Naive thymus-derived CD8-positive, alpha-beta T cell (primary cell): ENCODE data around the gene C15orf62. TPM values are rescaled to one million over a fixed set of nuclear protein-coding genes. Genes with fewer than 3 reads are reported as not detected.
A peak's percentile ranks its signal among the peaks of the same experiment; 100 is the strongest.

Experiments used
- ATAC-seq, 2 donors: fragments of 150-1000 bp; cut with Tn5 transposase in 1 of 2; sonication (Bioruptor Pico), chemical (Tn5 transposase) in 1 of 2; 1 replicate in 1 of 2; 2 replicates in 1 of 2; pipeline ENCODE4 v1.10.0; 2021; ENCODE audit warnings: mild to moderate bottlenecking in 2 of 2, moderate library complexity in 2 of 2
- POLR2A ChIA-PET: fragments of 350-600 bp; sonication (Branson Sonifier 250); formaldehyde crosslinking; loops from one replicate; lab custom pipeline; 2021; ENCODE audit warnings: antibody characterized with exemption; lab: Charles Lee
- DNase-seq, 10 donors: peaks; one replicate each; pipeline versions ENCODE4 v3.0.0 to v3.0.0-alpha.2; 2020 to 2022
- H3K27ac Mint-ChIP-seq, 10 donors: one replicate each; pipeline ENCODE4 v1.8.0; 2020 to 2022; ENCODE audit warnings: mild to moderate bottlenecking in 10 of 10, mixed read lengths in 10 of 10, moderate library complexity in 4 of 10, inconsistent platforms in 1 of 10
- H3K27me3 Mint-ChIP-seq, 5 donors: one replicate each; pipeline ENCODE4 v1.8.0; 2021 to 2022; ENCODE audit warnings: mixed read lengths in 5 of 5
- H3K36me3 Mint-ChIP-seq, 3 donors: one replicate each; pipeline ENCODE4 v1.8.0; 2020 to 2022; ENCODE audit warnings: mixed read lengths in 3 of 3, mild to moderate bottlenecking in 2 of 3, inconsistent platforms in 1 of 3
- H3K4me1 Mint-ChIP-seq, 4 donors: one replicate each; pipeline ENCODE4 v1.8.0; 2021 to 2022; ENCODE audit warnings: mixed read lengths in 4 of 4
- H3K4me3 Mint-ChIP-seq, 10 donors: one replicate each; pipeline ENCODE4 v1.8.0; 2020 to 2022; ENCODE audit warnings: mild to moderate bottlenecking in 10 of 10, mixed read lengths in 10 of 10, moderate library complexity in 6 of 10, inconsistent platforms in 1 of 10
- H3K9me3 Mint-ChIP-seq, 9 donors: one replicate each; pipeline ENCODE4 v1.8.0; 2020 to 2022; ENCODE audit warnings: mixed read lengths in 9 of 9, mild to moderate bottlenecking in 3 of 9, inconsistent platforms in 1 of 9, moderate library complexity in 1 of 9
- polyA plus RNA-seq, 3 donors: library from polyadenylated mRNA; unstranded; fragments of 300-500 nt; fragmentation: Illumina TruSeq; gene quantifications; one replicate each; pipeline ENCODE4 v1.2.3, GENCODE V29; 2021
- total RNA-seq, 8 experiments: library from RNA in 2 of 8; stranded (reverse) in 2 of 8; gene quantifications; one replicate each; pipeline ENCODE4 v1.2.3 and lab custom pipeline; 2021 to 2026

C15orf62 gene
- total and polyA plus RNA-seq, 5 experiments from 2014 or later, result 0.40 to 2.2 (median 2.0) TPM; not detected in 2

DNA sequence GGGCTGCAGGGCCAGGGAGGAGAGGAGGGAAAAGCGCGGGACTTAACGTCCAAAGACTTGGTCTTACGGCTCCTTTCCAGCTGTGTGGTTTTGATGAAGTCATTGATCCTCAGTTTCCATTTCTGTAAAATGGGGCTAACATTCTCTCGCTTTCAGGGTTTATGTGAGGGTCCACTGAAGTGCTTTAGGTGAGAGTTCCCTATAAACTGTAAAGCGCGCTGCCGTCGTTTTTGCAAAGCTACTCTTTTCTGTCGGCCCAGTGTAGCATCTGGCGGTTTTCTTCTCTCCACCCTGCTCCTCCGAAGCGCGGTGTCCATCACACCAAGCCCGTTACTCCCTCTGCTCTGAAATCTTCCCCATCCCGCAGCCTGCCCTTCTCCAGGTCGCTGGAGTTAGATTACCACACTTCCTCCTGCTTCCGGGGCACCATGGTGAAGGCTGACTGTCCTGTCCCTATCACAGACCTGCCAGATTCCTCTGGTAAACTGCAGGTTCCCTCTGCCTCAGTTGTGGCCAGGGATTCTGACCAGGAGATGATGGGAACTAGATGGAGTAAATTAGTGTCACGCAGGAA, 38.2 kb downstream of the C15orf62 start:
- peak overlapping the region in 8 of 10 donors; percentile 52 to 99 (median 97) for H3K27ac Mint-ChIP-seq
- DNase-seq (no peak), ATAC-seq (no peak)
- POLR2A ChIA-PET, result interaction anchor here (1.2 to 2.2 kb wide), 3 partner anchors 8 to 524 kb away, joined by 3 to 24 read pairs (median 3); partner anchors contain the start of genes NUSAP1, OIP5 and RAD51
- peaks cover 14 to 31% (median 29%) of the 10 kb centered on the region in 4 donors for H3K4me1 Mint-ChIP-seq
- no peaks in the 10 kb centered on the region for H3K9me3 Mint-ChIP-seq
- H3K4me3 Mint-ChIP-seq, result peak overlapping the region; percentile 89 to 100 (median 99)
- no peaks in the 10 kb centered on the region for H3K27me3 Mint-ChIP-seq
- H3K36me3 Mint-ChIP-seq, result peaks cover 0 to 28% (median 7%) of the 10 kb centered on the region in 3 donors

DNA sequence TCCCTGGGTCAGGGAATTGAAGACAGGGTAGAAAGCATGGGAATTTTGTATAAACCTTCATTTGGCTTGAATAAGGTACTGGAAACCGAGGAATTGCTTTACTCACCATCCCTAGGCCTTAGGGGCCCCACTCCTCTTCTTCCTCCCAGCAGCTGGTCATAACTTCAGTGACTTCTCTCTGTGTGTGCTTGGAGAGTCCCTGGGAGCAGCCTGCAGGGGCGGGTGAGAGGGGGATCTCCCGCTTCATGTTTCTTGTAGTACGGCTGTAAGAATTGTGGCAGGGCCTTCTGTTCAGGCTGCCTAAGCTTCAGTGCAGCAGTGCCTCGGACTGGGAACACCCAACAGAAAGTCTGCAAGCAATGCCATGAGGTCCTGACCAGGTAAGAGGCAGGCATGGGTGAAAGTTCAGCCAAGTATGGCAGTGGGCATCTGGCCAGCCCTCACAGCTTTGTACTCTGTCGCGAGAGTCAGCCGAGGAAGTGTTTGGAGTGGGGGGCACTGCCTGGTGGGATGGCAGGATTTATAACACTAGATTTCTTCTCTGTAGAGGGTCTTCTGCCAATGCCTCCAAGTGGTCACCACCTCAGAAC, 39.2 kb downstream of the C15orf62 start:
- no peak for DNase-seq
- Mint-ChIP-seq H3K4me1 (peaks cover 11 to 25% (median 22%) of the 10 kb centered on the region in 4 donors), H3K36me3 (peaks cover 0 to 27% (median 7%) of the 10 kb centered on the region in 3 donors), H3K9me3 (no peaks in the 10 kb centered on the region), H3K27me3 (no peaks in the 10 kb centered on the region), H3K4me3 (peak overlapping the region in 8 of 10 donors; percentile 13 to 100 (median 98)), H3K27ac (no peak overlapping the region)
- no peak for ATAC-seq
- POLR2A ChIA-PET, result no interaction called here

GRCh38 chr15:40812721-40813425, 43.1 kb downstream of the C15orf62 start:
- no peak for ATAC-seq
- no peak for DNase-seq
- POLR2A ChIA-PET, result interaction anchor here (0.5 kb wide), 1 partner anchor 1982 kb away, joined by 5 read pairs; no protein-coding TSS in a partner anchor
- Mint-ChIP-seq H3K4me1 (peaks cover 3 to 12% (median 7%) of the 10 kb centered on the region in 4 donors), H3K4me3 (no peak overlapping the region), H3K9me3 (no peaks in the 10 kb centered on the region), H3K27ac (no peak overlapping the region), H3K27me3 (no peaks in the 10 kb centered on the region), H3K36me3 (peaks cover 0 to 40% (median 12%) of the 10 kb centered on the region in 3 donors)

DNA sequence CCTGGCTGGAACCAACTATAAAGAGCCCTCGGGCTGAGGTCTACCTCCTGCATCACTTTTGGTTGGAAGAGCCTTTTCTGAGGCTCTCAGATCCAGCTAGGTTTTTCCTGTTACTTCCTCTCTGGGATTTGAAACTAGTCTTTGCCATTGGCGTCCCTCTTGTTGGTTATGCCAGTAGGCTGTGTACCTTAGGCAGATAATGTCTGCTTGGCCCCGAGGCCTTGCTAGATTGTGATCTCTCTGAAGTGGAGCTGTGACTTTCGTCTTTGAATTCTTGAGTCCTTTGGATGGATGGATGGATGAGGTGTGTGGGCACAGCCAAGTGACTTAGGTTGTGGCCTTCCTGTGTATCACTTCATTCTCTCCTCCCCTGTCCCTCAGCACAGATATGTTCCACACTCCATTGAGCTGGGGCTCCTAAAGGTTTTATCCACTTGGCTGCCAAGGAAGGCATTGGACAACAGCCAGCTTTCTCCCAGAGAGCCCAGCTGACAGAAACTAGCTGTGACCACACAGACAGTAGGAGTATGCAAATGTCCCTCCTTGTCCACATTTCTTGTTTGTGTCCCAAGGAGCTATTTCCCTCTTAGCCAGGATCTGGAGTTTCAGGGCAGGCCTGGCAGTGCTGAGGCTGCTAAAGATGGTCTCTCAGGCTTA, 45.4 kb downstream of the C15orf62 start:
- Mint-ChIP-seq H3K4me3 (no peak overlapping the region), H3K27me3 (no peaks in the 10 kb centered on the region), H3K9me3 (no peaks in the 10 kb centered on the region), H3K27ac (peak overlapping the region in 2 of 10 donors; percentile 41 to 57), H3K4me1 (peaks cover 0 to 1% (median 0%) of the 10 kb centered on the region in 4 donors), H3K36me3 (peaks cover 0 to 40% (median 10%) of the 10 kb centered on the region in 3 donors)
- ATAC-seq (no peak), DNase-seq (no peak)
- POLR2A ChIA-PET, result interaction anchor here (0.6 to 1.4 kb wide), 2 partner anchors 8 to 524 kb away, joined by 3 to 4 read pairs; partner anchors contain the start of genes DNAJC17 and ZFYVE19

DNA sequence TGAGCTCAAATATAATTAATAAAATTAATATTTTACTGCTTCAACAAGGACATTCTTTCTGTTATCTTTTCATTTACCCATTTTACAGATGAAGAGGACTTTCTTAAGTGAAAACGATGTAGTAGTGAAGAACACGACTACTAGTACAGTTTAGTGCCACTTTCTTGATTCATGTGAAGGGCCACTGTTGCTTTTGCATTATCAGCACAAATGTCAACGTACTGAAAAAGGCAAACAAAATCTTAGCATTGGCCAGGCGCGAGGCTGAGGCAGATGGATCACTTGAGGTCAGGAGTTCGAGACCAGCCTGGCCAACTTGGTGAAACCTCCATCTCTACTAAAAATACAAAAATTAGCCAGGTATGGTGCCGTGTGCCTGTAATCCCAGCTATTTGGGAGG, 49.3 kb downstream of the C15orf62 start:
- DNase-seq (no peak), ATAC-seq (no peak)
- Mint-ChIP-seq H3K9me3 (no peaks in the 10 kb centered on the region), H3K27me3 (peaks cover 0 to 2% (median 0%) of the 10 kb centered on the region in 5 donors), H3K4me3 (no peak overlapping the region), H3K36me3 (peaks cover 0 to 12% (median 5%) of the 10 kb centered on the region in 3 donors), H3K27ac (no peak overlapping the region), H3K4me1 (no peaks in the 10 kb centered on the region)
- POLR2A ChIA-PET, result no interaction called here

- Mint-ChIP-seq H3K4me1 (no peaks in the 10 kb centered on the region), H3K27me3 (peaks cover 0 to 2% (median 0%) of the 10 kb centered on the region in 5 donors), H3K36me3 (no peaks in the 10 kb centered on the region), H3K9me3 (no peaks in the 10 kb centered on the region), H3K27ac (no peak overlapping the region), H3K4me3 (no peak overlapping the region)
- POLR2A ChIA-PET, result no interaction called here
- no peak for DNase-seq
- ATAC-seq, result no peak
These were observed 51.4 kb downstream of the C15orf62 start for GRCh38 chr15:40821195-40821594.

Other genes with a start within 250 kb of the C15orf62 start
- gene CCDC32, start 204.9 kb upstream of the C15orf62 start, total RNA-seq, result 10 to 100 TPM; 31.7 to 31.8 TPM
- gene CCDC32, start 204.9 kb upstream of the C15orf62 start, polyA plus RNA-seq, result 10 to 100 TPM; 40.4 to 43.2 (median 40.5) TPM
- gene RPUSD2, start 200.7 kb upstream of the C15orf62 start, total RNA-seq, result 10 to 100 TPM; 15.6 to 15.7 TPM
- gene RPUSD2, start 200.7 kb upstream of the C15orf62 start, polyA plus RNA-seq, result 10 to 100 TPM; 18.7 to 23.3 (median 22.2) TPM
- under 1 TPM; 0.14 to 0.21 TPM for gene KNL1, start 175.7 kb upstream of the C15orf62 start, total RNA-seq
- gene KNL1, start 175.7 kb upstream of the C15orf62 start, polyA plus RNA-seq, result under 1 TPM in 1 of 3 donors, not detected in 2; 0.03 TPM
- 1 to 10 TPM in 1 of 2 experiments, under 1 TPM in 1; 0.69 to 1.1 TPM for gene RAD51, start 74.8 kb upstream of the C15orf62 start, total RNA-seq
- gene RAD51, start 74.8 kb upstream of the C15orf62 start, polyA plus RNA-seq, result under 1 TPM in 1 of 3 donors, not detected in 2; 0.46 TPM
- 10 to 100 TPM; 18.2 to 19.1 TPM for gene RMDN3, start 14.7 kb upstream of the C15orf62 start, total RNA-seq
- gene RMDN3, start 14.7 kb upstream of the C15orf62 start, polyA plus RNA-seq, result 10 to 100 TPM; 13.4 to 19.4 (median 16.8) TPM
- 10 to 100 TPM; 17.8 to 19.4 TPM for gene GCHFR, start 5.9 kb upstream of the C15orf62 start, total RNA-seq
- 10 to 100 TPM; 46.5 to 53.9 (median 50.6) TPM for gene GCHFR, start 5.9 kb upstream of the C15orf62 start, polyA plus RNA-seq
- gene ZFYVE19, start 37.1 kb downstream of the C15orf62 start, total RNA-seq, result 10 to 100 TPM; 28.9 to 33.8 TPM
- 10 to 100 TPM; 13.2 to 15.5 (median 13.8) TPM for gene ZFYVE19, start 37.1 kb downstream of the C15orf62 start, polyA plus RNA-seq
- 10 to 100 TPM; 37.6 to 38.4 TPM for gene DNAJC17, start 37.5 kb downstream of the C15orf62 start, total RNA-seq
- gene DNAJC17, start 37.5 kb downstream of the C15orf62 start, polyA plus RNA-seq, result 10 to 100 TPM; 17.5 to 37.5 (median 31.3) TPM
- gene PPP1R14D, start 58.7 kb downstream of the C15orf62 start, total RNA-seq, result not detected
- gene PPP1R14D, start 58.7 kb downstream of the C15orf62 start, polyA plus RNA-seq, result not detected
- under 1 TPM; 0.42 to 0.80 TPM for gene SPINT1, start 74.1 kb downstream of the C15orf62 start, total RNA-seq
- gene SPINT1, start 74.1 kb downstream of the C15orf62 start, polyA plus RNA-seq, result under 1 TPM in 2 of 3 donors, not detected in 1; 0.11 to 0.16 TPM
- not detected for gene RHOV, start 104.3 kb downstream of the C15orf62 start, total RNA-seq
- gene RHOV, start 104.3 kb downstream of the C15orf62 start, polyA plus RNA-seq, result not detected
- 10 to 100 TPM; 20.4 to 20.7 TPM for gene VPS18, start 124.5 kb downstream of the C15orf62 start, total RNA-seq
- 10 to 100 TPM; 11.1 to 19.2 (median 15.0) TPM for gene VPS18, start 124.5 kb downstream of the C15orf62 start, polyA plus RNA-seq
- under 1 TPM in 1 of 2 experiments, not detected in 1; 0.16 TPM for gene DLL4, start 159.4 kb downstream of the C15orf62 start, total RNA-seq
- not detected for gene DLL4, start 159.4 kb downstream of the C15orf62 start, polyA plus RNA-seq
- gene CHAC1, start 183.5 kb downstream of the C15orf62 start, total RNA-seq, result 1 to 10 TPM; 8.9 to 9.2 TPM
- gene CHAC1, start 183.5 kb downstream of the C15orf62 start, polyA plus RNA-seq, result not detected